HG03045 (cell line): Measurements from ENCODE around the gene NT5C2.

Source experiments
- ATAC-seq: cut with Tn5 transposase; IDR thresholded peaks from one replicate; pipeline ENCODE4 v1.9.1; 2021; ENCODE audit warnings: mild to moderate bottlenecking, moderate library complexity; ENCODE audit not compliant: unreplicated experiment

Gene NT5C2

DNA sequence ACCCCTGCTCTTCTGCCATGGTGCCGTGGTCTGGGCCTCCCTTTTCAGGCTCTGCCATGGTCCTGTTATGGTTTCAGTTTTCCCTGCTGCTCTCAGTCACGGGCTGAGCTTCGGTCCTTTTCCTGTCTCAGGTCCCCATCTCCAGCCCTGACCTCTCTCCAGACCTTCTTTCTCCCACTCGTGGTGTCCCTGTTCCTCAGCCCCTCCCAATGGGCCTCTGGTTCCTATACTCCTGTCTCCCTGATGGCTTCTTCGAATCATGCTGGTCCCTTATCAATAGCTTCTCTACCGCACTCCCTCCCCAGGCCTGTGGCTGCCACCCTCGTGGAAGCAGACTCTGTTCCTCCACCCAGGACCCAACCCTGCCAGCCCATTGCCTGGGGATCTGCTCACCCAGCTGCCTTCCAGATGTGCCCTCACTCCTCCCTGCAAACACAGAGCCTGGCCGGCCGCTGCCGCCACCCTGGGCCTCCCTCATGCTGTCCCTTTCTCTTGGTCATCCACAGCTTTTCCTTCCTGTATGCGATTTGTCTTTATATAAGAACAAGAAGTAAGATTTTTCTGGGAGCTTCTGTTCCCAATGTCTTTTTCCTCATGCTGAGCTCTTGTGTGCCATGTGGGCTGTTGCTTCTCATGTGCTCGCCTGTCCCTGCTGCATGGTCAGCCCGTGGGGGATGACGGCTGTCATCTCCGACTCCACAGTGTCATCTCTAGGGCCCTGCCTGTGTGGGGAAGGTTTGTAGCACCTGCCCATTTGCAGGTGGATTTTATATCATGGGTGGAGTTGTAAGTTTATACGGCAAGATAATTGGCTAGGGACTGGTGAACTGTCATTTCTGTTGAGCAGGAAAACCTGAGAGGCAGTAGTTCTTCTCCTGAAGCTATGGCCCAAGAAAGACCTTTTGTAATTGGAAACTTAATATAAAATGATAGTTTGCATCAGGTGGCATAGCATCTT lies 126.7 kb downstream of the NT5C2 start:
- ATAC-seq: no peak

DNA sequence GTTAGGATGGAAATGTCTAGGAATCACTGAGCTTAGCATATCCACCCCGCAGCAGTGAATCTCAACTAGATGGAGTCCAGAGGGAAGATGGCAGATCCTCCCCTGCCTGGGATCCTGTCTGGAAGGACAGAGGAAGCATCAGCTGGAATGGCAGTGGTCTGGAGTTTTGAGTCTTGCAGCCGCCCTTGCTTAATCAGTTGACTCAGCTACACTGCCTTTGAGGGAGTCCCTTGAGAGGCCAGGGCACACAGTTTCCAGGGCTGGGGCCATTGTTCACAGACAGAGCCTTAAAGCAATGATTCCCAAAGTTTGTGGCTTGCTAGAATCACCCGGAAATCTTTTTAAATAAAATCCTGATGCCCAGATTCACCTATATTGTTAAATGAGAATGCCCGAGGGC lies 128.1 kb downstream of the NT5C2 start:
- ATAC-seq: no peak

DNA sequence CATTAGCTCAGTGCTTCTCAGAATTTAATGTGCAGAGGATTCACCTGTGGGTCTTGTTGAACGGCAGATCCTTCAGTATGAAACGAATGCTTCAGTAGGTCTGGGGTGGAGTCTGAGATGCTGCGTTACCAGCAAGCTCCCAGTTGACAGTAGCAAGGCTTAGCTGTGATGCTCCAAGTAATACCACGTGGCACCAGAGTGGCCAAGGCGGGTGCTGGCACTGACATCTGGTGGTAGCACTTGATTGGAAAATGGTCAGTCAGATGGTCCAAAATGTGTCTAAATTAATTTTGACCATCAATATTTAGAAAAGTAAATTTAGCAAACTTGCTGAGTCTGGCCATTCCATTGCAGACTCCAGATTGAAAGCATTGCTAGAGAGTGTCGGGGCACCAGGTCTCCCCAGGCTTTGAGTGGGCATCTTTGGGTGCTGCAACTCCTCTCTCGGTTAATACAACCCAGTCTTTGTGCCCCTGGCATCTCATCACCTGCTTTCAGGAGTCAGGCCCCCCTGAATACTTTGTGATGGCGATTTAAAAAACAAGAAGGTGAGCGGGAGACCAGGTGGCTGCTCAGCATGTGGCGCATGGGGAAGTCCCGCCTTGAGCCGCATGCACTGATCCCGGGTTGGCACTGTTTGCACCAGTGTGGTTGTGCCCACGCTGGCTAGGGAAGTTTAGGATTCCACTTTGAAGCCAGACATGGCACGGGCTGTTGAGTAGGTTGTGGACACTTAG lies 130.1 kb downstream of the NT5C2 start:
- no peak for ATAC-seq

DNA sequence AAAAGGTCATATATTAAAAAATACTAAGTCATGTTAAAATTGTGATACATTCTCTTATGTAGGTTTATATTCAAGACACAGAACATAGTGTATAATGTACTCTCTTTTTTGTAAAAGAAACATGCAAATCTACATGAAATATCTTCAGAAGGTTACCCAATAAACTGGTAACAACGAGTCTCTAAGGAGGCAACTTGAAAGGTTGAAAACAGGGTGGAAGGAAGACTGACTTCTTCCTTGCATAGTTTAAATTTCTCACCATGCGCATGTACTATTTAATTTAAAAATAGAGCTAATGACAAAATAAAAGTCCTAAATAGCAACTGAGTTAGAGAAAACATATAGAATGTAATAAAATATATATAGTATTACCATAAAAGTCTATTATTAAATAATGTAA lies 132.5 kb downstream of the NT5C2 start:
- ATAC-seq: no peak

GRCh38 chr10:103058034-103058433 lies 135.0 kb downstream of the NT5C2 start:
- ATAC-seq: no peak

GRCh38 chr10:103055105-103055504 lies 138.0 kb downstream of the NT5C2 start:
- no peak for ATAC-seq

DNA sequence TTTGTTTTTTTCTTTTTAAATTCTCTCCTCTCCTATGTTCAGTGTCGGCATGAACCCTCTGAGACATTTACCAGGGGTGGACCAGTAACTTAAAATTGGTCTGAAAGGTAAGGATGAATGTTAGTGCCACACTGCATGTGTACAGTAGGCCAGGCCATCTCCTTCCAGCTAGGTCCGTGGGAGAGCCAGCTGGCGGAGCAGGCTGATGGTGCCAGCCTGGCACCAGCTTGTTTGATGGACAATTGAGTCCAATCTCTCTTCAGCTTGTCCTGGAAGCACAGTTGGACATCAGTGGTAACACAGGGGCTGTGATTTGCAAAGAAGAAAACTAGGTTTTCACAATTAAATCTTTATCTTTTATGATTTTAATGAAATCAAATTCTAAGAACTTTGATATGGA lies 138.5 kb downstream of the NT5C2 start:
- no peak for ATAC-seq

DNA sequence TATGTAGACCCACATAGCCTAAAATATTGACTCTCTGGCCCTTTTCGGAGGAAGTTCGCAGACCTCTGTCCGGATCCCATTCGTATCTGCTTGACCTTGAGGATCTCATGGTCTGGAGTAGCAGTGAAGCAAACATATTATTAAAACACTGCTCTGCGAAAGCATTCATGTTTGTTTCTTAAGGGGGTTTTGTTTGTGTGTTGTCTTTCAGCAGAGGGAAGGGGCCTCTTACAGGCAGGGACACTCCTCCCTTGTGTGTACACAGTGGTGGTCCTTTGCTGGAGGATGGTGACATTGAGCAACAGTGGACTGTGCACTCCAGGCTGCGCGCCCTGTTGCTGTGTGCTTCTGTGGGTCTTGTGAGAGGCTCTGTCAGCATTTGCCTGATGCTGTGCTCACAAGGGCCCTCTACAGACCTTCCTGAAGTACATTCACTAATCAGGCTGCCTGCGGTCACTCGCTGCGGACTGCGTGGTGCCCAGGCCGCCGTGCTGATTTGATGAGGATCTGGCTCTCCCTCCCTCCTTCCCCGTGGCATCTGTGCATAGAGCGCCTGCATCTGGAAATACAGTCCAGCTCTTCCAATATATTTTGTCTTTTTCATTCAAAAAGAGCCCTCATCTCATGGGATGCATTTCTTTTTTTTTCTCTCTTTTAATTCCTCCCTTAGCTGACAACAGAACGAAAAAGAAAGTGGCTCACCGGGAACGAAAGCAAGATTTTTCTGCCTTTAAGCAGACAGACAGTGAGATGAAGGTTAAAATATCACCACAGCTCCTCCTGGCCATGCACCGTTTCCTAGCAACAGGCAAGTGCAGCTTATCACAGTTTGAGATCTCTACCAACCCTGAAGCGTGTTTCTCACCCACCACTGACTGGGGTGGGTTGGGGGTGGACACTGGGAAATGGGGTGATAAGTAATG lies 139.2 kb downstream of the NT5C2 start:
- peak; percentile 75 for ATAC-seq

DNA sequence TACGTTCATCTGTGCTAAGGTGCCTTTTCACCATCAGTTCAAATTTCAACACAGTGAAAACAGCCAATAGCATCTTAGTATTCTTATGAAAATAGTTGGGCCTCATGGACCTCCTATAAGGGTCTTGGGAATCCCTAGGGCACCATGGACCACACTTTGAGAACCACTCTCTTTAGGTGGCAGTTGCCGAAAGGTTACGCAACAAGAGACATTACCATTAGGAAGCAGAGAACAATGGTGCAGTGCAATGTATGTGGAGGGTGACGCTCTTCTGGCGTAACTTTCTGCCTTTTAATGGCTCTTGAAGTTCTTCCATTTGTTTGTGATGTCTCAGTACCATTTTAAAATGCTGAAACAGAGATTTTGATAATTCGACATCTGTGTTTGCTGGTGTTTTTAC lies 143.8 kb downstream of the NT5C2 start:
- ATAC-seq: no peak

DNA sequence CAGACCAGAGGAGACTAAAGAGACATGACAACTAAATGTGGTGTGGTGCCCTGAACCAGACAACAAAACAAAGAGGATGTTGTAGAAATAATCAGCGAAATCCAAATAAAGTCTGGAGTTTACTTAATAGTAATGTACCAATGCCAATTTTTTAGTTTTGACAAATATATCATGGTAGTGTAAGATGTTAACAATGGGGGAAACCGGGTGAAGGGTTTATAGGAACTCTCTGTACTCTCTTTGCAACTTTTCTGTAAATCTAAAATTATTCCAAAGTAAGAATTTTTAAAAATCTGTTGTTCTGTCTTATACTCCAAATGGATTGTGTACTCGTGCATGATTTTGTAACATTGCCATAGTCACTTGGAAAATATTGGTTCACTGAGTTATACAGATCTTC lies 145.7 kb downstream of the NT5C2 start:
- ATAC-seq: no peak

DNA sequence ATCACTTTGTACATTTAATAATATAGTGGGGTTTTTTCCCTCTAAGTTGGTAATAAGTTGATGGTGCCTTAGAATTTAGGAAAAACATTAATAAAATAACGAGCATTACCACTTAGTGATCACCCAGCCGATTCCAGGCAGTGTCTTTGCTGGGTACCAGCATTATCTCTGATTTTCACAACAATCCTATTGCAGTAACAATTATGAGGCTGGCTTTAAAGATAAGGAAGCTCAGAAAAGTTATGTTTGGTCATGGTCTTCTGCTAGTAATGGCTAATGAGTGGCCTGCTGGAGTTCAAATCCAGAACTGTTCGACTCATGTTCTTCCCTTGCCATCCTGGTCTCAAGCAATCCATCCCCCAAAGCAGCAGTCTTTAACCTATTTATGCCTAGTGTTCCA lies 147.1 kb downstream of the NT5C2 start:
- ATAC-seq: no peak

DNA sequence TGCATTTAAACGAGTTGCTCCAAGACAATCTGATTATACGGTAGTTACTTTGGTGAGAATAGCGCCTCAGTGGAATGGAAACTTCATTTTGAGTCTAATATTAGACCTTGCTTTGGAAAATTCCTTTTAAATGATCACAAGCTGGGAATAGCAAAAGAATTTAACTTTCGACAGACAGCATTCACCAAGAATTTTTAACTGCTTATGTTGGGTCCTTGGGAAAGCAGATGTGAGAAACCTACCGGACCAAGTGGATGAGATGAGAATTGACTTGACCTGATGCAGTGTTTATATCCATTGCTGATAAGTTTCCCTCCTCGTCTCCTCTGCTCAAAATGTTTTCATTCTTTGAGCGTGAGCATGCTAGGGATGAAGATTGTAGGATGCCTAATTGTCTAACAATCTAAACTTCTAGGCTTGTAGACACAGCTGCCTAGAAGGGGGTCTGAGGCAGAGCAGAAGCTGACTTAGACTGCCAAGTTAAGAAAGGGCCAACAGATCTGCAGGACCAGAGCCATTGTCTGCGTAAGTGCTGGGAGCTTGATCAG lies 148.1 kb downstream of the NT5C2 start:
- ATAC-seq: no peak

DNA sequence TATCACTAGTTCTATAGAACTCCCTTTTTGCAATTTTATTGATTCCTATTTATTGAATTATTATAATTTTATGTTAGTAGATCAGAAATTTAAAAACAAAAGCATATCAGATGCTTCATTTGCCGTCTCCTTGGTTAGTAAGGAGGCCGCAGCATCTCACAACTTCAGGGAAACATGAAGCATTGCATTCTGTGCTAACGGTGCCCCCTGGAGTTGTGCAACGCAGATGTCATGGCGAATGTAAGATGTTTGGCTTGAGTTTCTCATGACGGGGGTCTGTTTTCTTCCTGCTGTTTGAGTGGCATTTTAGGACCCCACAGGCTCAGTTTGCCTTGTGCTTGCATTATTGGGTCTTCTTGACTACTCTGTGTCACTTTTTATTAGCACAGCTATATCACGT lies 150.2 kb downstream of the NT5C2 start:
- no peak for ATAC-seq

GRCh38 chr10:103042129-103042528 lies 150.9 kb downstream of the NT5C2 start:
- no peak for ATAC-seq

GRCh38 chr10:103041391-103041790 lies 151.7 kb downstream of the NT5C2 start:
- no peak for ATAC-seq

DNA sequence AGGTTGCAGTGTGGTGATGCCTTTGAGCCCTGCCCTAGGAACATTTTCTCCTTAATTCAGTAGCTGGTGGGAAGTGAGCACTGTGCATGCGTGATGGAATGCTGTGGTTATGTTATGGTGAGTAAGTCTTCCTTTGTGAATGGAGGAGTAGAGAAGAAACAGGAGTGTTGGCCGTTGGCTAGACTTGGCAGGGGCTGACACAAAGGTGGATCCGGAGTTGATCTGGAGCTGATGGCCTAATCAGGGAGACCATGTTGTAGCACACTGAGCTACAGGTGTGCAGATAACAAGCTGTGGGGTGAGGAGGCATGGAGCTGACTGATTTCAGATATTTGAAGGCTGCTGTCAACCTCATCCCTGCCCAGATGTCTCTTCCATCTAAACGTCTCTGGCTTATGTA lies 152.7 kb downstream of the NT5C2 start:
- ATAC-seq: no peak

- ATAC-seq: no peak
These were observed 154.5 kb downstream of the NT5C2 start for GRCh38 chr10:103038570-103038969.
